Calu3 (cell line): Measurements from ENCODE around the gene FNDC10. TPM values are rescaled to one million over a fixed set of nuclear protein-coding genes. Genes with fewer than 3 reads are reported as not detected.

ENCODE experiments used
- BruUV-seq: library from RNA; stranded (reverse); fragments of 400-500 nt; replicated peaks from 2 replicates; lab custom pipeline; 2021; lab: Mats Ljungman, UMichigan
- CTCF ChIA-PET: fragments of 300-600 bp; sonication (Branson Sonifier 250); formaldehyde crosslinking; loops from one replicate; lab custom pipeline; 2022; ENCODE audit warnings: antibody characterized with exemption; lab: Charles Lee
- DNase-seq: peaks from one replicate; pipeline ENCODE4 v3.0.0; 2022
- H3K27ac Mint-ChIP-seq: one replicate; pipeline ENCODE4 v1.8.0; 2022; ENCODE audit warnings: mixed read lengths; ENCODE audit not compliant: unreplicated experiment
- H3K27me3 Mint-ChIP-seq: one replicate; pipeline ENCODE4 v1.8.0; 2022; ENCODE audit warnings: mixed read lengths; ENCODE audit not compliant: unreplicated experiment
- H3K36me3 Mint-ChIP-seq: one replicate; pipeline ENCODE4 v1.8.0; 2022; ENCODE audit warnings: mild to moderate bottlenecking, moderate library complexity, mixed read lengths; ENCODE audit not compliant: insufficient read depth, unreplicated experiment
- H3K4me1 Mint-ChIP-seq: one replicate; pipeline ENCODE4 v1.8.0; 2022; ENCODE audit warnings: mild to moderate bottlenecking, low read depth, mixed read lengths; ENCODE audit not compliant: unreplicated experiment
- H3K4me3 Mint-ChIP-seq: one replicate; pipeline ENCODE4 v1.8.0; 2022; ENCODE audit warnings: mild to moderate bottlenecking, low read depth, moderate library complexity, mixed read lengths; ENCODE audit not compliant: unreplicated experiment
- H3K9me3 Mint-ChIP-seq: one replicate; pipeline ENCODE4 v1.8.0; 2022; ENCODE audit warnings: low read depth, mixed read lengths; ENCODE audit not compliant: unreplicated experiment
- intact Hi-C: fragments of 100-400 bp; cut with micrococcal nuclease; formaldehyde crosslinking; loops from one replicate; pipeline ENCODE4 v1.10.0; 2022; ENCODE audit not compliant: unreplicated experiment
- total RNA-seq: library from RNA; stranded (reverse); gene quantifications from 2 replicates; pipeline ENCODE4 v1.2.3, GENCODE V29; 2022
- TF ChIP-seq, protein P1 (sequence below): fragments of 200-600 bp; IDR thresholded peaks from one replicate; pipeline ENCODE4 v1.8.0; 2022; ENCODE audit warnings: antibody characterized with exemption; ENCODE audit not compliant: unreplicated experiment

Gene FNDC10
- total RNA-seq, 1 experiment from 2014 or later: 3.5 TPM

DNA sequence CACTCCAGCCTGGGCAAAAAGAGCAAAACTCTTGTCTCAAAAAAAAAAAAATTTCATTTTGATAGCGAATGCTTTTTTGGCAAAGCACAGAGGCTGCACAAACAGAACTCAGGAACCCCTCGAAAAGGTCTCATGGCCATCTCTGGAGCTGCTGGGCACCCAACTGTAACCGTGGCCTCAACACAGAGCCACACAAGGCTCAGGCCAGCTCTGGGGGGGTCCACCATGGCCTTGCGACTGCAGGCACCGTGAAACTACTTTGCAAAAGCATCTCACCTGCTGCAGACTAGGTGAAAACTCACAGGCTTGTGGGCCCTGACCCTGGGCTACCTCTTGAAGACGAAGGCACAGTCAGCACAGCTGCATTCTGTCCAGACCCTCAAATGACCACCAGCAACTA lies 43.4 kb downstream of the FNDC10 start:
- no TSS peak for BruUV-seq
- Mint-ChIP-seq H3K9me3 (no peaks in the 10 kb centered on the region), H3K27me3 (no peaks in the 10 kb centered on the region), H3K36me3 (peaks cover 30% of the 10 kb centered on the region), H3K4me1 (no peaks in the 10 kb centered on the region), H3K27ac (no peak overlapping the region), H3K4me3 (no peak overlapping the region)
- TF ChIP-seq, protein P1, sequence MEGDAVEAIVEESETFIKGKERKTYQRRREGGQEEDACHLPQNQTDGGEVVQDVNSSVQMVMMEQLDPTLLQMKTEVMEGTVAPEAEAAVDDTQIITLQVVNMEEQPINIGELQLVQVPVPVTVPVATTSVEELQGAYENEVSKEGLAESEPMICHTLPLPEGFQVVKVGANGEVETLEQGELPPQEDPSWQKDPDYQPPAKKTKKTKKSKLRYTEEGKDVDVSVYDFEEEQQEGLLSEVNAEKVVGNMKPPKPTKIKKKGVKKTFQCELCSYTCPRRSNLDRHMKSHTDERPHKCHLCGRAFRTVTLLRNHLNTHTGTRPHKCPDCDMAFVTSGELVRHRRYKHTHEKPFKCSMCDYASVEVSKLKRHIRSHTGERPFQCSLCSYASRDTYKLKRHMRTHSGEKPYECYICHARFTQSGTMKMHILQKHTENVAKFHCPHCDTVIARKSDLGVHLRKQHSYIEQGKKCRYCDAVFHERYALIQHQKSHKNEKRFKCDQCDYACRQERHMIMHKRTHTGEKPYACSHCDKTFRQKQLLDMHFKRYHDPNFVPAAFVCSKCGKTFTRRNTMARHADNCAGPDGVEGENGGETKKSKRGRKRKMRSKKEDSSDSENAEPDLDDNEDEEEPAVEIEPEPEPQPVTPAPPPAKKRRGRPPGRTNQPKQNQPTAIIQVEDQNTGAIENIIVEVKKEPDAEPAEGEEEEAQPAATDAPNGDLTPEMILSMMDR: no peak
- no peak for DNase-seq
- CTCF ChIA-PET: no interaction called here
- intact Hi-C loops: no loop called here

DNA sequence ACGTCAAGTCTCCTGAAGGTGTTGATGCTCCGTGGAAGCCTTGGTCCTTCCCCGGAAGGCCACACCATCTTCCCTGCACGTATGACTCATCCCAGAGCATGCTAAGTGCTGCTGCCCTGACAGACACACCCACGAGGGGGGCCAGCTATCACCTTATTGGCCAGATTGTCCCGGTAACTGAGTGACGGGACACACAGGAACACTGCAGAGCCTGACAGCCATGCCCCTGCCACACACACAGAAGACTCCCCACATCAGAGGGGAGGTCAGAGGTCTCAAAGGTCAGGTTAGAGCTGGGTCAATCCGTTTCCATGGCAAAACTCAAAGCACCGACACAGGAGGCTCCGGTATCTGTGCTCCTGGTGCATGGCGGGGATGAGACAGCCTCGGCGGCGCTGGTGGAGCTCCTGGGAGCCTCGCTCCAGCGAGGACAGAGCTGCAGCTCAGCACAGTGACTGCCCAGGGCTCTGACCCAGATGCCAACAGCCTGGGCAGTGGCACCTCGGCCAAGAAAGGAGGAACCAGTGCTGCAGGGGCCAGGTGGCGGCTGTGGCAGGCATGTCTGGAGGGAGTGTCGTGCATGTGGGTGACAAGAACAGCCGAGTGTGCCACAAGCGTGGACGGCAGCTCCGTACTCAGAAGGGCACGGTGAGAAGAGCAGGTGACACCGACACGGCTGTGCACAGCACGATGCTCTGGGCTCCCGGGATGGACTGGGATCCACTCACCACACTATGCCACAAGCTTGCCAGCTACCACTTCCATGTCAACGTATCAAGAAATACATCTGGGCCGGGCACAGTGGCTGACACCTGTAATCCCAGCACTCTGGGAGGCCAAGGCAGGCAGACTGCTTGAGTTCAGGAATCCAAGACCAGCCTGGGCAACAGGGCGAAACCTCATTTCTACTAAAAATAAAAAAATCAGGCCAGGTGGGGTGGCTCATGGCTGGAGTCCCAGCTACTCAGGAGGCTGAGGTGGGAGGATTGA lies 44.7 kb downstream of the FNDC10 start:
- Mint-ChIP-seq H3K4me3 (no peak overlapping the region), H3K27ac (no peak overlapping the region), H3K36me3 (peaks cover 23% of the 10 kb centered on the region), H3K27me3 (no peaks in the 10 kb centered on the region), H3K9me3 (no peaks in the 10 kb centered on the region), H3K4me1 (no peaks in the 10 kb centered on the region)
- no peak for DNase-seq
- TF ChIP-seq, protein P1: no peak
- intact Hi-C loops: no loop called here
- BruUV-seq: no TSS peak
- CTCF ChIA-PET: no interaction called here

DNA sequence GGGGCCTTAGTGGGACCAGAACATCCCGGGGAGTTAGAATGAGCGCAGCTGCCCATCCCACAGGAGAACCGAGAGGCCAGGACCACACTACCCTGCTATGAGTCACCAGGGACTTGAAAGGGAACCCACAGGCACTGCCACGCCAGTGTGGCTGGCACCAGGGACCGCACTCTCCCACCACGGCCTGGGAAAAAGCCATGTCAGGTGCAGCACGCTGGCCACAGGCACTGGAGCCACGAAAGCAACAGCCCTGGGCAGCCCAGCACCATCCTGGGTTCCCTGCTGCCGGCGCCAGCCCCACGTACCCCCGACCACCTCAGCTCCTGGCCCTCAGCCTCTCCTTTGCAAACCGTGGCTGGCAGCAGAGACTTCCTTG lies 45.4 kb downstream of the FNDC10 start:
- Mint-ChIP-seq H3K27me3 (no peaks in the 10 kb centered on the region), H3K4me3 (no peak overlapping the region), H3K27ac (no peak overlapping the region), H3K9me3 (no peaks in the 10 kb centered on the region), H3K36me3 (peaks cover 23% of the 10 kb centered on the region), H3K4me1 (no peaks in the 10 kb centered on the region)
- no peak for DNase-seq
- intact Hi-C loops: no loop called here
- TF ChIP-seq, protein P1: no peak
- BruUV-seq: no TSS peak
- CTCF ChIA-PET: no interaction called here

DNA sequence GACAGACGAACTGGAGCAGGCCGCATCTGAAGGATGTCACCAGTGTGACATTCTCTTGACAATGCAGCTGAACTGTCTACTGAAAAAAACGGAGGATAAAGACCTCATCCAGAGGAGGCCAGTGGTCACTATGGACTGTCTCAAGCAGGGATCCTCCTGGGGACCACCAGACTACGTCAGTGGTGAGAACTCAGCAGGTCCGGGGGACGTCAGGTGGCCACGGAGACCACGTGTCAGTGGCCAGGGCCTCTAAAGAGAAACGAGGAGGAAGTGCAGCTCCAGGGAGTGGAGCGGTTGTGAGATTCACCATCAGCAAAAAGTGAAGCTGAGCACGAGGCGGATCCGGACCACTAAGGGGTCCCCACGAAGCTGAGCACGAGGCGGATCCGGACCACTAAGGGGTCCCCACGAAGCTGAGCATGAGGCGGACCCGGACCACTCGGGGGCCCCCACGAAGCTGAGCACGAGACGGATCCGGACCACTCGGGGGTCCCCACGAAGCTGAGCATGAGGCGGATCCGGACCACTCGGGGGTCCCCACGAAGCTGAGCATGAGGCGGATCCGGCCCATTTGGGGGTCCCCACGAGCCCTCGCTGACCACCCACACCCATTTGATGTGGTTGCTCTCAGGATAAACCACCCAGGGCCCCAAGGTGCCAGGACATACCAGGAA lies 46.0 kb downstream of the FNDC10 start:
- Mint-ChIP-seq H3K4me3 (no peak overlapping the region), H3K27me3 (no peaks in the 10 kb centered on the region), H3K36me3 (peaks cover 23% of the 10 kb centered on the region), H3K27ac (no peak overlapping the region), H3K4me1 (no peaks in the 10 kb centered on the region), H3K9me3 (no peaks in the 10 kb centered on the region)
- CTCF ChIA-PET: no interaction called here
- intact Hi-C loops: no loop called here
- no peak for DNase-seq
- TF ChIP-seq, protein P1: no peak
- no TSS peak for BruUV-seq
